GM13977 (cell line): ENCODE data around the gene CLCNKA.
"Not testable (repeated sequence)": the region's sequence is repeated elsewhere in the genome, so short reads cannot be mapped to it uniquely, and the experiment has no call there.

Source experiments
- DNase-seq: peaks from one replicate; pipeline ENCODE4 v3.0.0; 2012; ENCODE audit warnings: low spot score
- CTCF ChIP-seq: IDR thresholded peaks from 2 replicates; pipeline ENCODE4 v1.5.1; 2012; ENCODE audit warnings: mild to moderate bottlenecking, control low read depth; ENCODE audit not compliant: insufficient read depth; ENCODE audit errors: extremely low read depth, missing control alignments
- in situ Hi-C: fragments of 300-500 bp; cut with MboI; formaldehyde crosslinking; loops from one replicate; pipeline ENCODE4 v1.12.0; 2022; ENCODE audit warnings: low sequenced_read_pairs, low pct_unique_long_range_greater_than_20kb, mixed read lengths, inconsistent platforms; ENCODE audit not compliant: unreplicated experiment

The CLCNKA gene

DNA sequence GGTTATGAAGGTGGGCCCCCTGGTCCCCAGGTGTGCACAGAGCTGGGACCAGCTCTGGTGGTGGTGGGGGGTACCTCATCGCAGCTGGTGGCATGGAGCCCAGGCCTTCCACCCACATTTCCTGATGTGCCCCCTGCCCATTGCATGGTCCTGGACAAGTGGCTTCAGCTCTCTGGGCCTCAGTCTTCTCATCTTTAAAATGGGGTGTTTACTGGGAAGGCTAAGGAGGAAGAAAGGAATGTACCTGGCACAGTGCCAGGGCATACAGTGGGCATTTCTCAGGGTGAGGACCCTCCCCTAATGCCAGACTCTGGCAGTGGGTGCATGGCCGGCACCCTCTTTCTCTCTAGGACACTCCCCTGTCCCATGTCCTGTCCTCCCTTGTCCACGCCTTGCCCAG is 29.2 kb downstream of the CLCNKA start:
- in situ Hi-C loops, result no loop called here
- DNase-seq, result no peak
- TF ChIP-seq CTCF, result no peak

- DNase-seq, in situ Hi-C loops: not testable (repeated sequence)
Measured at GRCh38 chr1:16051949-16052348, 30.1 kb downstream of the CLCNKA start.

DNA sequence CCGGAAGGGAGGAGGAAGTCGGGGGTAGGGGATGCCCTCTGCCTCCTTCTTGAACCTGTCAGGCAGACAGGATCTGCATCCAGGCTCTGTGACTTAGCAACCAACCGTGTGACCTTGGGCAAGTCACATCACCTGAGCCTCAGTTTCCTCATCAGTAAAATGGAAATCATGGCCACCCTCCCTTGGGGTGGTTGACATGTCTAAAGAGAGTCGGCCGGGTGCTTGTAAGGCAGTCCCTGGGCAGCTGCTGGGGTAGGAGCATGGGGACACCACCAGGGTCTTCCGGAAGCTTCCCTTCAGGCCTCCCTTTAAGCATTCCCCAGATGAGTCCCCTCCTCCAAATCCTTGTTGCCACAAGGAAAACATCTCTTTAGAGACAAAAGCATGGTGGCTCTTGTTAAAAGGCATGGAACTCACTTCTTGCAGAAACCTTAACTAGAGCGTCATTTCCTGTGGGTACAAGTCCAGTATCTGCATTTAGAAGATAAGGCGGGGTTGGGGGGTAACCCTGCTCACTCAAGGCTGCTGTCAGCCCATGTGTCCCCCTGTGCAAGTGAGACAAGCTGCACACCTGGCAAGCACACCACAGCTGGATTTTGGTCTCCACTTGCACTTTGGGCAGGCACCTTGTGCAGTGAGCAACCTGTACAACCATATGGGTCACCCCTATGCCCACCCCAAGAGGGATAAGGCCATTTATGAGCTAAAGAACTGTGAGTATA is 32.1 kb downstream of the CLCNKA start:
- in situ Hi-C loops, result no loop called here
- TF ChIP-seq CTCF, result no peak
- DNase-seq, result no peak

DNA sequence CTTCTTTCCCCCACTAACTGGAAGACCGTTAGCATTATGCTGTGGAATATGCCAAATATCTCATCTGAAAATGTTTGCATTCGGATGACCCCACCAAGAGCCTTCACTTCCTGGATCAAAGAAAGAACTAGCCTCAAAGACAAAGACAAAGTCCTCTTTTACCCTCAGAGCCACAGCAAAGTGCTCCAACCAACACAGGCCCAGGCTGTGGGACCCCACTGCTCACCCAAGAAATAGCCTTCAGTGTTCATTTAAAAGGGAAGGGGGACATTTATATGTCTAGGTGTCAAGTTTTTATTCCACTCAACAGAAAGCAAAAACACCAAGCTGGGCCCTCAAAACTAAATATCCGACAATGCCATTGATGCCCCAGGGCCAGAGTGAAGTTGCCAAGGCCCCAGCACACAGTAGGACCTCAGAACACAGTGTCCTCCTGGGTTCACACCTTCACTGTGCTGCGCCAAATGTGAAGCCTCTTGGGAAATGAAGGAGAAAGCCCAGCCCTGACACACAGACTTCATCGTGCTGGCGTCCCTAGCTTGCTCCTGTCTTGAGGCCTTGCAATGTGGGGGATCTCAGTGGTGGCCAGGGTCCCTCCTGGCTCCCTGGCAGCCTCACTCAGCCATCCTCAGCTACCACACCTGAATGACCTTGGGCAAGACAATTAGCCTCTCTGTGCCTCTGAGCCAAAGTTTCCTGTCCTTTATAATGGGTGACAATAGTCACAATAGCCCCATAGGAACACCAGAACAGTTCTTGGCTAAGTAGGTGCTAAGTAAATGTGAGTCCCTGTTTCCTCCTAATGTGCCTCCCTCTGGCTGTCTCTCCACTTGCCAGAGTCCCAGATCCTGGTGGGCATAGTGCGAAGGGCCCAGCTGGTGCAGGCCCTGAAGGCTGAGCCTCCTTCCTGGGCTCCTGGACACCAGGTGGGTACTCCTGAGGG is 33.0 kb downstream of the CLCNKA start:
- in situ Hi-C loops, result no loop called here
- TF ChIP-seq CTCF, result no peak
- DNase-seq, result no peak

GRCh38 chr1:16055613-16056520 is 34.0 kb downstream of the CLCNKA start:
- peak; percentile 97 for TF ChIP-seq CTCF
- in situ Hi-C loops, result no loop called here
- peak; percentile 95 for DNase-seq

- in situ Hi-C loops, result not testable (repeated sequence)
Measured at GRCh38 chr1:16056521-16056912, 34.7 kb downstream of the CLCNKA start.

DNA sequence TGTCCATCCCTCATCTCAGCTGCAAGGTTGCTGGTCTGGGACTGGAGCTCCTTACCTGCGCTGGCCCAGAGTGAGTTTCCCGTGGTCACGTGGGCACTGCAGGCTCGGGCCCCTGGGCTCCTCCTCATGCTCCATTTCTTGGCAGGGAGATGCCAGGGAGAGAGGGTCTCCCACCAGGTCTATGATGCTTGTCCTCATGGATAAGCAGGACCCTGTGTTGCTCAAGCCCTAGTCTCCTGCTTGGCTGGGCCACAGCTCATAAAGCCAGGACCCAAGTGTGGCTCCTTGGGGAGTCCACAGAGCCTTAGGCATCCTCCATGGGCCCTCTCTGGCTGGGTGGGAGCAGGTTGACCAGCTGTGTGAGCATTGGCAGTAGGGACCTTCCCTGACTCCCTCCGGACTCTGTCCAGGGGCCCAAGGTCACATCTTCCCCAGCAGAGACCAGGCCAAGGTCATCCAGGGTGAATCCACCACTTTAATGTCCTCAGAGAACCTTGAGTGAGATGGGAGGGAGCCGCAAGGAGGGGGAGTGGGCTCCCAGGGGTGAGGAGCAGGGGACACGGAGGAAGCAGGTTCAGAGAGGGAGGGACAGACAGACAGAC is 35.6 kb downstream of the CLCNKA start:
- DNase-seq, in situ Hi-C loops: not testable (repeated sequence)

More at GRCh38 chr1:16056521-16056912, 34.7 kb downstream of the CLCNKA start:
- DNase-seq, result not testable (repeated sequence)

DNA sequence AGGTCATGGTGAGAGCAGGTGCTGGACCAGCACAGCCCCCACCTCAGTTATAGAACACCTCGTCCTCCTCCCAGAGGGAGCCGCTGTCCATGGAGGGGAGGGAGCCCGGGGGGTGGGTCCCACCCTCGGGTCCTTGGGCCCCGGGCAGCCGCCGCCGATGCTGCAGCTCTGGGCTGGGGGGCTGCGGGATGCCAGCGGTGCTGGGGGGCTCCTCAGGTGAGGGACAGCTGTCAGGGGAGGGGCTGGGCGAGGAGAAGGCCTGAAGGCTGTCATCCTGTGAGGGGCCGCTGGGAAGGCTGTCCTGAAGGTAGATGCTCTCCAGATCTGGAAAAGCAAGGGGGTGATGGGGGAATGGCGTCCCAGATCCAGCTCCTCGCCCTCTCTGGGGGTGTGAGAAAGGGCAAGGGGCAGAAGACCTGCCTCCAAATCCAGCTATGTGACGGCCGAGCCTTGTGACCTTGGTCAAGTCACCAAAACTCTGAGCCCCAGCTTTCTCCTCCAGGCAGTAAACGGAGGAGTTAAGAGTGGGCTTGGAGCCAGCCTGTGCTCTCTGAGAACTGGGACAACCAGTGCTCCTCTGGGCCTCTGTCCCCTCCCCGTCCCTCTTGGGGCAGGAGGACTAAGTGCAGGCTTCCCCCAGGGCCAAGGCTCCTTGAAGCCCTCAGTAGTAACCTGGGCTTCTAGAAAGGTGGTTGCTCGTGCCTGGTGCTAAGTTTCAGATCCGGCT is 36.7 kb downstream of the CLCNKA start:
- in situ Hi-C loops, DNase-seq: not testable (repeated sequence)
